HEK293 (cell line): ENCODE results near the gene OSBPL1A.

ENCODE experiments used
- ZNF585B ChIP-seq: fragments of 450-650 bp; formaldehyde crosslinking; IDR thresholded peaks from 2 replicates; pipeline ENCODE4 v1.5.1; 2016; ENCODE audit warnings: missing biosample characterization, missing genetic modification characterization
- ZNF792 ChIP-seq: fragments of 450-650 bp; formaldehyde crosslinking; IDR thresholded peaks from 2 replicates; pipeline ENCODE4 v1.5.1; 2016; ENCODE audit warnings: missing biosample characterization, missing genetic modification characterization

GRCh38 chr18:24200494-24201290 lies 196.9 kb downstream of the OSBPL1A start:
- no peak for TF ChIP-seq ZNF792 (tag by site-specific recombination)
- no peak for TF ChIP-seq ZNF585B (tag by site-specific recombination)
